Measurements from ENCODE around the gene PLK2. TPM values are rescaled to one million over a fixed set of nuclear protein-coding genes. Genes with fewer than 3 reads are reported as not detected.

The PLK2 gene
- 10 to 100 TPM in 1 of 2 donors, 1 to 10 TPM in 1; 8.3 to 12.8 TPM for total RNA-seq

DNA sequence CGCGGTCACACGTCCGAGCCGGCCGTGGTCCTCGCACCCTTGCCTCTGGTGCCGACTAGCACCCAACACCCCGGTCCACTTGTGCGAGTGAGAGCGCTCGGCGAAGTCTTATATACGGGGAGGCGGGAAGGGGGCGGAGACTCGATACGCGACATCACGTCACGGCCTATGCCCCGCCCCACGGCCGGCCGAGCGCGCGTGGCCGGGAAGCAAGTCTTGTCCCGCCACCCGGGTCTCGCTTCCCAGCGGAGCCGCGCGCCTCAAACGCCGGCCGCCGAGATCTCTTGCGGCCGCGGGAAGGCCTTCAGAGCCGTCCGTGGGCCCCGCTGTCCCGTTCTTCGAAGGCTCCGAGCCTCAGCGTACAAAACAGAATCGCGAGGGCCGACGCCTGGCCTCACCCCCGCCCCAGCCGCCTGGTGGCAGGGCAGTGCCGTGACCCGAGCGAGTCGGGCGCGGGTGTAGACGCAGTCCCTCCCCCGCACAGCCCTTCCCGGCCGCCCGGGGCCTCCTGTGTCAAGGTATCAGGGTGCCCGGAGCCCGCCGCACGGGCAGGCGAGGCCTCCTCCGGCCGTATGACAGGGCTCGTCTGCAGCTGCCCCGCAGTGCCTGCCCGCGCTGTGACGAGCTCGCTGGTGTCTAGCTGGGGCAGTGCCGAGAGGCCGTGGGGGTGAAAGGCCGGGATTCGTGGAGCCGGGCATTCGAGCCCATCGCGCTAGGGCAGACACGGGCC lies at the start of gene PLK2:
Gene PLK2 (minus strand): TSS at position 85 of the 730 bp plus-strand sequence. CDS start 127 bp downstream, outside the sequence.
- peak within 1 kb of the TSS; percentile 87 for H3K27ac Mint-ChIP-seq
- peaks cover 22% of the 10 kb centered on the region for H3K4me1 Mint-ChIP-seq (ENCODE audit: low read depth)
- H3K27me3 Mint-ChIP-seq (ENCODE audit: low read depth) = peaks cover 15% of the 10 kb centered on the region
- peak; percentile 77 to 80 for ATAC-seq (replicated peaks in 1 of 2)
- H3K36me3 Mint-ChIP-seq (ENCODE audit: insufficient read depth in 2 of 2) = peaks cover 0 to 2% of the 10 kb centered on the region in 2 donors
- DNase-seq = peak; percentile 88
- H3K4me3 Mint-ChIP-seq = peak within 1 kb of the TSS; percentile 79 to 88
- H3K9me3 Mint-ChIP-seq = no peaks in the 10 kb centered on the region

DNA sequence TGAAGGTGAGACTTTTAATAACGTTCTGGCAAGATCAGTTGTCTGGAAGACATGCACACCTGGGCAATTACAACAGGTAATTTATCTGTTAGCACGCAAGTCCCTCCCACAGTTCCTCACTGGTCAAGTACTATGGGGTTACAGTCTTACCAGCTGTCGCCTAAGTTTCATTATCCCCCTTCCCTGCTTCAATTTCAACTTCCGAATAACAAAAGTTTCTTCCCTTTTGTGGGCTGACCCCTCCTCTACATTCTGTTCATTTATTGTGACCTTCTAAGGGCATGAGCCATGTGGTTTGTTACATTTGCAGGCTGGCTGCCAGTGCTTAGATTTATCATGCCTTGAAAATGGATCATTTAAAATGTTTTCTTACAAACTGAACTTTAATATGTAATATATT lies 47.8 kb upstream of the PLK2 start:
- no peak for DNase-seq
- Mint-ChIP-seq H3K27me3 (ENCODE audit: low read depth) (peaks cover 22% of the 10 kb centered on the region), H3K9me3 (no peaks in the 10 kb centered on the region), H3K36me3 (ENCODE audit: insufficient read depth in 2 of 2) (no peaks in the 10 kb centered on the region), H3K4me3 (no peak overlapping the region), H3K4me1 (ENCODE audit: low read depth) (no peaks in the 10 kb centered on the region), H3K27ac (no peak overlapping the region)
- no peak for ATAC-seq (replicated peaks in 1 of 2)

DNA sequence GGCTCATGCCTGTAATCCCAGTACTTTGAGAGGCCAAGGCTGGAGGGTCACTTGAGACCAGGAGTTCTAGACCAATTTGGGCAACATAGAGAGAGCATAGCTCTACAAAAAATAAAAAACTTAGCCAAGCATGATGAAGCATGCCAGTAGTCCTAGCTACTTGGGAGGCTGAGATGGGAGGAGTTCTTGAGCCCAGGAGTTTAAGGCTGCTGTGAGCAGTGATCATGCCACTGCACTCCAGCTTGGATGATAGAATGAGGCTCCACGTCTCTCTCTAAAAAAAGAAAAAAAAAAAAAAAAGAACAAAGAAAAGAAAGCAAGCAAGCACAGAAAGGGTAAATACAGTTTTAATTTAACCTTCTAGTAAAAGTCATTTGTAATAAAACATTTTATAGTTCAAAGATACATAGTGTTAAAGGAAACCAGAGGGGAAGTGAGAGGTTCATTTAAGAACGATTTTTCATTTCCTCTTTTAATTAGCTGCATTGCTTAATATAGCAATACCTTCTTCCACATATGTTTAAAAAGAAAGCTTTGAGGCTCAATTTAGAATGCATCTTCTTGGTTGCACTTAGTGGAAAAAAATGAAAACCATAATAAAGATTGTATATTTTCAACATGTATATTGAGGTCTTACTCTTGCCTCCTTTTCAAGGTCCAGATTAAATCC lies 46.2 kb upstream of the PLK2 start:
- DNase-seq (no peak), ATAC-seq (replicated peaks in 1 of 2) (no peak)
- H3K4me1 Mint-ChIP-seq (ENCODE audit: low read depth) = no peaks in the 10 kb centered on the region
- no peak overlapping the region for H3K4me3 Mint-ChIP-seq
- H3K36me3 Mint-ChIP-seq (ENCODE audit: insufficient read depth in 2 of 2) = no peaks in the 10 kb centered on the region
- H3K27ac Mint-ChIP-seq = no peak overlapping the region
- H3K27me3 Mint-ChIP-seq (ENCODE audit: low read depth) = peaks cover 16% of the 10 kb centered on the region
- H3K9me3 Mint-ChIP-seq = no peaks in the 10 kb centered on the region

DNA sequence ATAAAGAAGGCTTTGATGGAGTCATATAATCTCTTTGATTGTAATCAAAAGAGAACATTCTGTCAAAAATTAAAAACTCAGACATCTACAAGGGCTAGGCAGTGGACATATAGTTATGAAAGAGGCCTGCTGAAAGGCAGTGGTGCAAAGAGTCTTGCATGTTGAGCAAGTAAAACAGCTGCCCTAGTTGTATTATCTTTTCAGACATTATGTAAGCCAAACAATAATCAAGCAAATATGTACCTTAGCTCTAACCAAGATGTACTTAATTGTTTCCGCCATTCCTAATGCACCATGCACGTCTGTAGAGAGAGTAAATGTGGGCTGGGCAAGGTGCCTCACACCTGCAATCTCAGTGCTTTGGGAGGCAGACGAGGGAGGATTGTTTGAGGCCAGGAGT lies 45.6 kb upstream of the PLK2 start:
- Mint-ChIP-seq H3K4me1 (ENCODE audit: low read depth) (no peaks in the 10 kb centered on the region), H3K4me3 (no peak overlapping the region), H3K27me3 (ENCODE audit: low read depth) (peaks cover 16% of the 10 kb centered on the region), H3K36me3 (ENCODE audit: insufficient read depth in 2 of 2) (no peaks in the 10 kb centered on the region), H3K27ac (no peak overlapping the region), H3K9me3 (no peaks in the 10 kb centered on the region)
- ATAC-seq (replicated peaks in 1 of 2) (no peak), DNase-seq (no peak)

DNA sequence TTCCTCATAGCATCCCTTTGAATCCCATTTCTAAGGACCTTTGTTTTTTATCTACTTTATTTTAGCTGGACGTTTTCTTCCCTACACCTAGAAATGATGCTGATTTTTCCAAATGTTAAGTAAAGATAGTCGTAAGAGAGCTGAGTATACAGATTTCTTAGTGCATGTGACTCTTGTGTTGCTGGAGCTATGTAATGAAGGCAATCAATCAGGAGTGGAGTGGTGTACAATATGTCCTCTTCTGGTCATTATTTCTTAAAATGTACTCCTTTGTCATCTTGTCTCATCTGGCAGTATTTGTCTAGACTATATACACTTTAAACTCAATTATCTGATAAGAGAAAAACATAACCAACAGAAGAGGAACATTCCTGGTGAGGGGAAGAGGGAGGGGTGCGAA lies 44.9 kb upstream of the PLK2 start:
- no peaks in the 10 kb centered on the region for H3K9me3 Mint-ChIP-seq

DNA sequence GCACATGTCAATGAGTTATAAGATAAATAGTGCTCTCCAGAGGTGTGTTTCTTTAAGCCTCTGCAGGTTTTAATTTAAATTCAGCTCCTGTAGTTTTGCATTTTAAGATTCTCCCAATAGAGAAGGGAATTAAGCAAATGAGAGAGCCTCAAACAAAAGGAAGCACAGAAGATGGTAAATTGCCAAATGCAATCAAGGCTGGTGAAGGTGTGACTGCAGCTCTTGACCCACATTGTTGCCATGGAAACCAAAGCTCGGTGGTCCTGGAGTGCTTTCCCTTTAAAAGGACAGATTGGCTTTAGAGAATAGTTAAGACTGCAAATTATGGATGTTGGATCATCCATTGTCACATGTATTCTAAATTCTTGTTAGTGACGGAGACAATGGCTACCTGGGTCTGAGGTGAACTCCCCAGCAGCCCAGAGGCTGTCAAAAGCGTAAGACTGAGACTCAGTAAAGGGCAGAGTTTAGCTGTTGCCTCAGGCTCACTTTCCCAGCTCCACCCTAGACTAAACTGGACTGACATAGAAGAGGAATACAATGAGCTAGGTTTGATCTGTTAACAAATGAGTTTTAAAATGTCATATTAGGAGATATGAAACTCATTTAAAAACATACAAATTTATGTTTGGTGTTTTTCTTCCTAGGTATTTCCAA lies 43.6 kb upstream of the PLK2 start:
- no peak overlapping the region for H3K27ac Mint-ChIP-seq
- H3K9me3 Mint-ChIP-seq = no peaks in the 10 kb centered on the region
- peaks cover 6% of the 10 kb centered on the region for H3K27me3 Mint-ChIP-seq (ENCODE audit: low read depth)
- no peaks in the 10 kb centered on the region for H3K36me3 Mint-ChIP-seq (ENCODE audit: insufficient read depth in 2 of 2)
- H3K4me3 Mint-ChIP-seq = no peak overlapping the region
- DNase-seq (no peak), ATAC-seq (replicated peaks in 1 of 2) (no peak)
- H3K4me1 Mint-ChIP-seq (ENCODE audit: low read depth) = peaks cover 7% of the 10 kb centered on the region

More for the DNA sequence above, 44.9 kb upstream of the PLK2 start:
- Mint-ChIP-seq H3K36me3 (ENCODE audit: insufficient read depth in 2 of 2) (no peaks in the 10 kb centered on the region), H3K4me3 (no peak overlapping the region), H3K27me3 (ENCODE audit: low read depth) (peaks cover 15% of the 10 kb centered on the region), H3K4me1 (ENCODE audit: low read depth) (peaks cover 5% of the 10 kb centered on the region), H3K27ac (no peak overlapping the region)
- ATAC-seq (replicated peaks in 1 of 2) (no peak), DNase-seq (no peak)

DNA sequence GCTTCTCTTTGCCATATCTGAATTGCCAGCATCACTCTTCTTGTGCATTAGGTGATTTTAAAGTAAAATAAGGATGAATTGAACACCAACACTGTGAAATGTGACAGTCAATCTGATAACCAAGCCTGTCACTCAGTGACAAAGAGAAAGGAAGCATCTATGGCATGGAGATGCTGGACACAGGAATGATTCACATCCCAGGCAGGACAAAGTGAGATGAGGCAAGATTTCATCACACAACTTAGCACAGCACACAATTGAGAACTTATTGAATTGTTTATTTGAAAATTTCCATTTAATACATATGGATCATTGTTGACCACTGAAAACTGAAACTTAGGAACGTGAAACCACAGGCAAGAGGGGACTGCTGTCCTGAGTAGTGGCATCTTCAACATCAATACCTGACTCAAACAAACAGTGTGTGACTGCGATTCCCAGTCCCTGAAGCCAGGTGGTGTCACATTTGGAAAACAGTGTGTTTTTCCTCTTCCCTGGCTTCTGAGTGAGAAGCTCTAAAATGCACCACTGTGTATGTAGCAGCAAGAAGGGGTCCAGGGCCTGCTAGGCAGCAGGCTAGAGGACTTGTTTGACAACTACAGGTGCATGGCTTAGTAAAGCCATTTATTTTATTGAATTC lies 42.0 kb upstream of the PLK2 start:
- H3K27ac Mint-ChIP-seq = no peak overlapping the region
- no peak overlapping the region for H3K4me3 Mint-ChIP-seq
- no peak for DNase-seq
- H3K4me1 Mint-ChIP-seq (ENCODE audit: low read depth) = peaks cover 7% of the 10 kb centered on the region
- no peaks in the 10 kb centered on the region for H3K9me3 Mint-ChIP-seq
- peaks cover 6% of the 10 kb centered on the region for H3K27me3 Mint-ChIP-seq (ENCODE audit: low read depth)
- ATAC-seq (replicated peaks in 1 of 2) = no peak
- H3K36me3 Mint-ChIP-seq (ENCODE audit: insufficient read depth in 2 of 2) = no peaks in the 10 kb centered on the region

DNA sequence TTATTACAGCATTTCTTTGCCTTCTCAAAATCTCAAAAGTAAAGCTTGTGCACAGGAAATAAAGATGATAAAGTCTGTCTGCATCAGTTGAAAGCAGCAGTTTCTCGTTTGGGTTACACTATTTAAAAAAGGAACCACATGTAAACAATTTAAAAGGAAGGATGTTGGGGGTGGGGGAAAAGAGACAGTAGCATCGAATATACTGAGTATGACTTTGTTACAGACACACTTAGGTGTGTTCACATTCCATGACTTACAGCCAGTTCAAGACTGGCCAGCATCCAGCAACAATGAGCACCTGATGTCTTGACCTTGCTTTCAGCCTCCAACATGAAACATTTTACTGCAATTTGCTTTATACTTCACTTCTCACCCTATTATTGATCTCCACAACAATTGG lies 40.1 kb upstream of the PLK2 start:
- no peaks in the 10 kb centered on the region for H3K9me3 Mint-ChIP-seq
- no peak overlapping the region for H3K27ac Mint-ChIP-seq
- DNase-seq = no peak
- H3K4me3 Mint-ChIP-seq = no peak overlapping the region
- H3K4me1 Mint-ChIP-seq (ENCODE audit: low read depth) = peaks cover 7% of the 10 kb centered on the region
- no peaks in the 10 kb centered on the region for H3K36me3 Mint-ChIP-seq (ENCODE audit: insufficient read depth in 2 of 2)
- no peak for ATAC-seq (replicated peaks in 1 of 2)
- H3K27me3 Mint-ChIP-seq (ENCODE audit: low read depth) = peaks cover 4% of the 10 kb centered on the region

DNA sequence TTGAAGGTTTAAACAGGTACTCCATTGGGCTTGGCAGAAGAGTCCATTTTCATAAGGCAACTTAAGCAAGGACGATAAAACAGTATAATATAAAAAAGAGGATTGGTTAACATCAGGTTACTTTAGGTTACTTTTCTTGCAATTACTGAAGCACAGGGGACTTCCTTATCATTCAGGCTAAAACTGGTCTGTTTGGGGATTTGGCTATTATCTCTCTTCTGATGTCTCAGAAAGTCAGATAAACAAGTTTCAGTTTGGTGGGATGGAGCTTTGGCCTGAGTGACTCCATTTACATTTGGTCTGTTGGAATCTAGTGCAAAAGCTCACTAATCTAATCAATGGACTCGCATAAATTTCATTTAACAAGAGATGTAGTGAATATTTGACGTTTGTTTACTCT lies 39.3 kb upstream of the PLK2 start:
- no peaks in the 10 kb centered on the region for H3K9me3 Mint-ChIP-seq
- no peaks in the 10 kb centered on the region for H3K27me3 Mint-ChIP-seq (ENCODE audit: low read depth)
- no peaks in the 10 kb centered on the region for H3K36me3 Mint-ChIP-seq (ENCODE audit: insufficient read depth in 2 of 2)
- DNase-seq (no peak), ATAC-seq (replicated peaks in 1 of 2) (no peak)
- H3K27ac Mint-ChIP-seq = no peak overlapping the region
- peaks cover 7% of the 10 kb centered on the region for H3K4me1 Mint-ChIP-seq (ENCODE audit: low read depth)
- no peak overlapping the region for H3K4me3 Mint-ChIP-seq

DNA sequence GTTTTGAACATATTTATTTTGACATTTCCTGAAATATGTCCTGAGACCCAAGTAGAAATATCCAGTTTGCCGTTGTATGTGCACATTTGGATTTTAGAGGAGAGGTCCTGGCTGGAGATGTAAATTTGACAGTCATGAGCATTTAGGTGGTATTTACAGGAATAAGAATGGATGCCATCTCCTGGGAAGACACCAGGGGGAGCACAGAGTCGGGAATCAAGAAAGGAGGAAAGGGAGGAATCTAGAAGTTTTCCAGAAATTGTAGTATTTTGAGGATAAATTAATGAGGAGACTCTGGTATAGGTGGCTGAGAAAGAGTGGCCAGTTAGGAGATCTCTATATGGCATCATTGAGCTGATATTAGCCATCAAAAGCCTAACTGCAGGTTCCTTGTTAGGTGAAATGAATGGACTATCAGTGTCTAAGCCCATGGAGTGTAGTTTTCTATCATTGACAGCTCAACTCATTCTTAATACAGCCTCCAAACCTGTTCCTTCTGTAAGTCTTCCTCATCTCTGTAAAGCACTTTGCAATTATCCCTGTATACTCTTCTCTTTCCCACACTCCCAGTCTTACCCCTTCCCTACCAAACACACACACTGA lies 38.6 kb upstream of the PLK2 start:
- no peak overlapping the region for H3K4me3 Mint-ChIP-seq
- no peak for ATAC-seq (replicated peaks in 1 of 2)
- H3K4me1 Mint-ChIP-seq (ENCODE audit: low read depth) = peaks cover 7% of the 10 kb centered on the region

DNA sequence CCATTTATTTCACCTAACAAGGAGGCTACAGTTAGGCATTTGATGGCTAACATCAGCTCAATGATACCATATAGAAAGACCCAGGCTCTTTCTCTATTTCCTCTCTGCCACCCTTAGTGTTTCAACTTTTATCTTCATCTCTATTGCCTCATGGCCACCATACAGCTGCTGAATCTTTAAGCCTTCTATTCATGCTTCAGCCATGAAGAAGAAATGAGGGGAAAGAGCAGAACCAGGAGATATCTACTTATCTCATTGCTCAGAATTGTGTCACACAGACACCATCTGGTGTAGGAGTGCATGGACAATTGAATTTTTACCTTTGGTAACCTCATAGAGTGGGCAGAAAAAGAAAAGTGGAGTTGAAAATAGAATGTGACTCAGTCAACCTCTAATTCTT lies 38.0 kb upstream of the PLK2 start:
- H3K27ac Mint-ChIP-seq = no peak overlapping the region
- no peak overlapping the region for H3K4me3 Mint-ChIP-seq
- H3K27me3 Mint-ChIP-seq (ENCODE audit: low read depth) = no peaks in the 10 kb centered on the region
- peaks cover 7% of the 10 kb centered on the region for H3K4me1 Mint-ChIP-seq (ENCODE audit: low read depth)
- no peaks in the 10 kb centered on the region for H3K9me3 Mint-ChIP-seq
- DNase-seq (no peak), ATAC-seq (replicated peaks in 1 of 2) (no peak)
- H3K36me3 Mint-ChIP-seq (ENCODE audit: insufficient read depth in 2 of 2) = no peaks in the 10 kb centered on the region

More for the DNA sequence above, 38.6 kb upstream of the PLK2 start:
- no peak for DNase-seq
- Mint-ChIP-seq H3K27ac (no peak overlapping the region), H3K9me3 (no peaks in the 10 kb centered on the region), H3K36me3 (ENCODE audit: insufficient read depth in 2 of 2) (no peaks in the 10 kb centered on the region), H3K27me3 (ENCODE audit: low read depth) (no peaks in the 10 kb centered on the region)

DNA sequence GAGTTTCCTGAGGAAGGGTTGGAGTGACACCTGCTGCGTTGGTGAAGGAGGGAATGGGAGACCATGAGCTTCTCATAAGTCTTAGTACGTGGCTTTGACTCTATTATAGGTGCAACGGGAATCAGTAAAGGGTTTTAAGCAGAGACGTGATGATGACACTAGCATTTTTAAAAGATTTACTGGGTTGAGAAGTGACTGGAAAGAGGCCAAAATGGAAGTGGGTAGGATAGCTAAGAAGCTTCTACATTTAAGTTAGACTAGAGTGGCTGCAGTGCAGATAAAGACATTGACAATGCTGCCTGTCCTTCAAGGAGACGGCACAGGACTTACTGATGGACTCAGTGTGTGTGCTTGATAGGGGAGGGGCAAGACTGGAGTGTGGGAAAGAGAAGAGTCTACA lies 37.5 kb upstream of the PLK2 start:
- no peak overlapping the region for H3K27ac Mint-ChIP-seq
- no peaks in the 10 kb centered on the region for H3K36me3 Mint-ChIP-seq (ENCODE audit: insufficient read depth in 2 of 2)
- H3K27me3 Mint-ChIP-seq (ENCODE audit: low read depth) = no peaks in the 10 kb centered on the region
- no peak overlapping the region for H3K4me3 Mint-ChIP-seq
- H3K4me1 Mint-ChIP-seq (ENCODE audit: low read depth) = peaks cover 7% of the 10 kb centered on the region
- no peaks in the 10 kb centered on the region for H3K9me3 Mint-ChIP-seq
- ATAC-seq (replicated peaks in 1 of 2) (no peak), DNase-seq (no peak)

DNA sequence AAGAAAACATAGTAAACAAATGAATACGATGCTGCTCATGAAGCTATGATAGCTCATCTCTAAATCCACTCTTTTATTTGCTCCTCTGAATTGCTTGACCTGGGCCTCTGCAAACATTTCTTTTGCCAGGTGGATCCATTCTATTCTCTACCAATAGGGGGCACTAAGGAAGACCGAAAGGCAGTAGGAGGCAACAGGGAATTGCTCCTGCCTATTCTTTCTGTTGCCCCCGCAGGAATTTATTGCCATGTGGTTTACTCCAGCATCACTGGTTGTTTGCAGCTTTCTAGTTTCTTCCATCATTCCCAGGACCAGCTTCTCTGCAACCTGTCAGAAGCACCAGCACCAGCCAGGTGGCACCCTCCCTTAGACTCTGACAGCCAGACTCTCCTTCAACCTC lies 36.6 kb upstream of the PLK2 start:
- ATAC-seq (replicated peaks in 1 of 2) (no peak), DNase-seq (no peak)
- H3K4me3 Mint-ChIP-seq = no peak overlapping the region
- H3K9me3 Mint-ChIP-seq = no peaks in the 10 kb centered on the region
- H3K36me3 Mint-ChIP-seq (ENCODE audit: insufficient read depth in 2 of 2) = no peaks in the 10 kb centered on the region
- H3K4me1 Mint-ChIP-seq (ENCODE audit: low read depth) = peaks cover 7% of the 10 kb centered on the region
- no peaks in the 10 kb centered on the region for H3K27me3 Mint-ChIP-seq (ENCODE audit: low read depth)
- no peak overlapping the region for H3K27ac Mint-ChIP-seq

Measured in activated T-cell treated with anti-CD3 and anti-CD28 coated beads, Interleukin-2, amount 50 U/mL, for 72 hours (primary cell).